ENCODE data around the gene PHYH.

DNA sequence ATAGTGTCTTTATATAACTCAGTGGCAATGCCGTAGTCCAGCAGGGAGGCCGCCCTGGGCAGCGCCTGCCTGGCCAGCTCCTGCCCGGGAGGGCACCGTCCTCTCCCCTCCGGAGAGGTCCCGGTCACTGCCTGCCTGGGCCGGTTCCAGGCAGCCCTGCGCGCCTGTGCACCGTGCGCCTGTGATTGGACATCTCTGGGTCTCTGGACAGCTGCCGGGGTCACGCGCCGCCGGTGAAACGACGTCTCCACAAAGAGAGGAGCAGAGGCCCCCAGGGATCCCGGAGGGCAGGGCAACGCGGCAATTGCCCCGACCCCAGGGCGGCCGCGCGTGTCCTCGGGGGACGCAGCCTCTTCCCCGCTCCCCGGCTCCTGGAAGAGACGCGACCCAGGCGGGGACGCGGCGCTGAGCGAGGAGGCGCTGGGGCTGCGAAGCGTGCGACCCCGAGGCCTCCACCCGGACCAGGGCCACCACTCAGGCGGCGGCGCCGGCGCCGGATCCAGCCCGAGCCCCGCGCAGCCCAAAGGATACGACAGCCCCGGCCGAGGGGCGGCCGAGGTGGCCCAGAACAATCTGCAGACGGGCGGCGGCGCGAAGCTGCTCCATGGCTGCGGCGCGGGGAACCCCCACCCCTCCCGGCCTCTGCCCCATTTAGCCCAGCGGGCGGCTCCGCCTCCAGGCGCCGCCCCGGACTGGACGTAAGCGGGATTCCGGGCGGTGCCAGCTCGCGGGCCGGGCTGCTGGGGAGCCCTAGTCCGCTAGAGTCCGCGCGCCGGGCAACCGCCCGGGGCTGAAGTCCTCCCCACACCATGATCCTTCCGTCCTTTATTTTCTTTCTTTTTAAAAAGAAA is at the start of gene PHYH:
- TF ChIP-seq, protein P1, sequence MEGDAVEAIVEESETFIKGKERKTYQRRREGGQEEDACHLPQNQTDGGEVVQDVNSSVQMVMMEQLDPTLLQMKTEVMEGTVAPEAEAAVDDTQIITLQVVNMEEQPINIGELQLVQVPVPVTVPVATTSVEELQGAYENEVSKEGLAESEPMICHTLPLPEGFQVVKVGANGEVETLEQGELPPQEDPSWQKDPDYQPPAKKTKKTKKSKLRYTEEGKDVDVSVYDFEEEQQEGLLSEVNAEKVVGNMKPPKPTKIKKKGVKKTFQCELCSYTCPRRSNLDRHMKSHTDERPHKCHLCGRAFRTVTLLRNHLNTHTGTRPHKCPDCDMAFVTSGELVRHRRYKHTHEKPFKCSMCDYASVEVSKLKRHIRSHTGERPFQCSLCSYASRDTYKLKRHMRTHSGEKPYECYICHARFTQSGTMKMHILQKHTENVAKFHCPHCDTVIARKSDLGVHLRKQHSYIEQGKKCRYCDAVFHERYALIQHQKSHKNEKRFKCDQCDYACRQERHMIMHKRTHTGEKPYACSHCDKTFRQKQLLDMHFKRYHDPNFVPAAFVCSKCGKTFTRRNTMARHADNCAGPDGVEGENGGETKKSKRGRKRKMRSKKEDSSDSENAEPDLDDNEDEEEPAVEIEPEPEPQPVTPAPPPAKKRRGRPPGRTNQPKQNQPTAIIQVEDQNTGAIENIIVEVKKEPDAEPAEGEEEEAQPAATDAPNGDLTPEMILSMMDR (IDR thresholded peaks at IDR 0.05) = no peak
- TF ChIP-seq POLR2AphosphoS5 (IDR thresholded peaks at IDR 0.05) (peak; percentile 8 to 81 (median 60)), POLR2A (IDR thresholded peaks at IDR 0.05) (peak; percentile 63)

Measured in breast epithelium (tissue), 3 donors.